Fibroblast of lung (primary cell): ENCODE data around the gene CEP85. TPM values are rescaled to one million over a fixed set of nuclear protein-coding genes. Genes with fewer than 3 reads are reported as not detected.

Experiments
- DNase-seq, 2 donors: peaks; one replicate each; pipeline versions ENCODE4 v3.0.0 to v3.0.0-alpha.2; 2010; ENCODE audit warnings: low read depth in 2 of 2
- H2AFZ ChIP-seq: 2 replicates; pipeline ENCODE4 v1.5.1; 2012; ENCODE audit warnings: low read length, control low read depth, inconsistent platforms
- H3K27ac ChIP-seq: 2 replicates; pipeline ENCODE4 v1.5.1; 2011; ENCODE audit warnings: low read length, control low read depth; ENCODE audit not compliant: insufficient read depth
- H3K27me3 ChIP-seq: 2 replicates; pipeline ENCODE4 v1.5.1; 2011; ENCODE audit warnings: mild to moderate bottlenecking, low read length; ENCODE audit not compliant: control insufficient read depth, insufficient read depth
- H3K36me3 ChIP-seq: 2 replicates; pipeline ENCODE4 v1.5.1; 2011; ENCODE audit warnings: low read length; ENCODE audit not compliant: control insufficient read depth, insufficient read depth
- H3K4me1 ChIP-seq: 2 replicates; pipeline ENCODE4 v1.5.1; 2011; ENCODE audit warnings: low read length; ENCODE audit not compliant: control insufficient read depth, insufficient read depth; ENCODE audit errors: extremely low read depth
- H3K4me2 ChIP-seq: 2 replicates; pipeline ENCODE4 v1.5.1; 2011; ENCODE audit warnings: low read length, control low read depth; ENCODE audit not compliant: insufficient read depth; ENCODE audit errors: extremely low read depth
- H3K4me3 ChIP-seq, 4 experiments: fragments of 200-600 bp in 1 of 4; sonication (generic) in 1 of 4; replicated peaks in 1 of 4; 2 replicates each; pipeline ENCODE4 v1.5.1; 2011 to 2016; ENCODE audit warnings: low read length in 4 of 4, low read depth in 3 of 4, mild to moderate bottlenecking in 3 of 4, control low read depth in 2 of 4, inconsistent platforms in 1 of 4, mixed read lengths in 1 of 4; ENCODE audit not compliant: insufficient read depth in 1 of 4; ENCODE audit errors: control extremely low read depth in 1 of 4
- H3K79me2 ChIP-seq: 2 replicates; pipeline ENCODE4 v1.5.1; 2012; ENCODE audit warnings: mild to moderate bottlenecking, low read length, inconsistent platforms; ENCODE audit not compliant: control insufficient read depth, insufficient read depth
- H3K9ac ChIP-seq: 2 replicates; pipeline ENCODE4 v1.5.1; 2011; ENCODE audit warnings: mild to moderate bottlenecking, low read length, control low read depth; ENCODE audit not compliant: insufficient read depth
- H3K9me3 ChIP-seq: 2 replicates; pipeline ENCODE4 v1.5.1; 2012; ENCODE audit warnings: low read depth, low read length; ENCODE audit not compliant: control insufficient read depth, insufficient read depth
- H4K20me1 ChIP-seq: 2 replicates; pipeline ENCODE4 v1.5.1; 2011; ENCODE audit warnings: low read length; ENCODE audit not compliant: control insufficient read depth, insufficient read depth; ENCODE audit errors: extremely low read depth
- EZH2 ChIP-seq: IDR thresholded peaks from 2 replicates; pipeline ENCODE4 v1.5.1; 2012; ENCODE audit warnings: low read length, control low read depth, mild to moderate bottlenecking; ENCODE audit errors: missing control alignments
- polyA plus RNA-seq, 2 donors: library from polyadenylated mRNA; depleted of rRNA in 1 of 2; stranded (reverse) in 1 of 2; unstranded in 1 of 2; fragments of >200 nt; gene quantifications; 2 replicates each; pipeline ENCODE4 v1.2.1, GENCODE V29; 2011 to 2012; ENCODE audit warnings: missing spikeins in 1 of 2
- total RNA-seq: library from RNA; depleted of rRNA; stranded (reverse); fragments of >200 nt; gene quantifications from 2 replicates; pipeline ENCODE4 v1.2.1, GENCODE V29; 2014
- TF ChIP-seq, protein P1 (sequence below), 2 donors: IDR thresholded peaks in 1 of 2; conservative IDR thresholded peaks in 1 of 2; 1 replicate in 1 of 2; 2 replicates in 1 of 2; pipeline ENCODE4 v1.5.1; 2011 to 2012; ENCODE audit warnings: low read length in 2 of 2, control low read depth in 1 of 2, inconsistent platforms in 1 of 2, low read depth in 1 of 2, mild to moderate bottlenecking in 1 of 2

Gene CEP85
- total and polyA plus RNA-seq, 2 donors (not counting 1 experiment from before 2014, with no cell fraction given) = 4.7 to 6.9 TPM

DNA sequence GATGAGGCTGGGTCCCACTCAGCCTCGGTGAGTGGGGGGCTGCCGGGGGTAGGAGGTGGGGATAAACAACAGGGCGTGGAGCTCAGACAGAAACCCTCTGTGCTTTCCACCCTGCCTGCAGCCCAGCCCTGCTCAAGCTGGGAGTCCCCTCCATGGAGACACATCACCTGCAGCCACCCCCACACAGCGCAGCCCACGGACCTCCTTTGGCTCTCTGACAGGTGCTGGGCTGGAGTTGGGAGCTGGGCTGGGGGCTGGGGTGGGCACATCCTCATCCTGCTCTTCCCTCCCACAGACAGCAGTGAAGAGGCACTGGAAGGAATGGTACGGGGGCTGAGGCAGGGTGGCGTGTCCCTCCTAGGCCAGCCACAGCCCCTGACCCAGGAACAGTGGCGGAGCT lies 45.5 kb upstream of the CEP85 start:
- no peaks in the 10 kb centered on the region for H3K4me1 ChIP-seq
- H3K4me3 ChIP-seq = no peak overlapping the region
- no peak for DNase-seq
- H4K20me1 ChIP-seq = no peaks in the 10 kb centered on the region
- no peaks in the 10 kb centered on the region for H3K9me3 ChIP-seq
- H3K27ac ChIP-seq = no peak overlapping the region
- no peak overlapping the region for H2AFZ ChIP-seq
- no peak for TF ChIP-seq EZH2
- TF ChIP-seq, protein P1, sequence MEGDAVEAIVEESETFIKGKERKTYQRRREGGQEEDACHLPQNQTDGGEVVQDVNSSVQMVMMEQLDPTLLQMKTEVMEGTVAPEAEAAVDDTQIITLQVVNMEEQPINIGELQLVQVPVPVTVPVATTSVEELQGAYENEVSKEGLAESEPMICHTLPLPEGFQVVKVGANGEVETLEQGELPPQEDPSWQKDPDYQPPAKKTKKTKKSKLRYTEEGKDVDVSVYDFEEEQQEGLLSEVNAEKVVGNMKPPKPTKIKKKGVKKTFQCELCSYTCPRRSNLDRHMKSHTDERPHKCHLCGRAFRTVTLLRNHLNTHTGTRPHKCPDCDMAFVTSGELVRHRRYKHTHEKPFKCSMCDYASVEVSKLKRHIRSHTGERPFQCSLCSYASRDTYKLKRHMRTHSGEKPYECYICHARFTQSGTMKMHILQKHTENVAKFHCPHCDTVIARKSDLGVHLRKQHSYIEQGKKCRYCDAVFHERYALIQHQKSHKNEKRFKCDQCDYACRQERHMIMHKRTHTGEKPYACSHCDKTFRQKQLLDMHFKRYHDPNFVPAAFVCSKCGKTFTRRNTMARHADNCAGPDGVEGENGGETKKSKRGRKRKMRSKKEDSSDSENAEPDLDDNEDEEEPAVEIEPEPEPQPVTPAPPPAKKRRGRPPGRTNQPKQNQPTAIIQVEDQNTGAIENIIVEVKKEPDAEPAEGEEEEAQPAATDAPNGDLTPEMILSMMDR (conservative IDR thresholded peaks at IDR 0.05 in 1 of 2, IDR thresholded peaks at IDR 0.05 in 1 of 2; ENCODE audit: low read depth in 1 of 2, low read length in 2 of 2) = no peak
- H3K79me2 ChIP-seq = no peaks in the 10 kb centered on the region
- no peak overlapping the region for H3K4me2 ChIP-seq
- H3K27me3 ChIP-seq = peaks cover 10% of the 10 kb centered on the region
- H3K9ac ChIP-seq = no peak overlapping the region
- no peaks in the 10 kb centered on the region for H3K36me3 ChIP-seq

DNA sequence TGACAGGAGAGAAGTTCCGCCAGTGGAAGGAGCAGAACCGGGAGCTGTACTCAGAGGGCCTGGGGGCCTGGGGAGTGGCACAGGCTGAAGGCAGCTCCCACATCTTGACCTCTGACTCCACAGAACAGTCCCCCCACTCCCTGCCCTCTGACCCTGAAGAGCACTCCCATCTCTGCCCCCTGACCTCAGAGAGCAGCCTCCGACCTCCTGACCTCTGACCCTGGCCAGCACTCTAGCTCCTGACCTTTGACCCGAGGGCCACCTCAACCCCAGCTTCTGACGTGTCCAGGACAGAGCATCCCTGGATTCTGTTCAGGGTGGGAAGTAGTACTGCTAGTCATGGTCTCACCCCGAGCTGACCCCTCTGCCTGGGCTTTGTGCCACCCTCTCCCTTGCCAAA lies 44.7 kb upstream of the CEP85 start:
- Histone ChIP-seq H4K20me1 (no peaks in the 10 kb centered on the region), H3K4me2 (no peak overlapping the region), H2AFZ (no peak overlapping the region), H3K4me1 (no peaks in the 10 kb centered on the region), H3K27me3 (peaks cover 12% of the 10 kb centered on the region), H3K27ac (no peak overlapping the region), H3K9ac (no peak overlapping the region), H3K36me3 (no peaks in the 10 kb centered on the region), H3K9me3 (no peaks in the 10 kb centered on the region), H3K79me2 (no peaks in the 10 kb centered on the region), H3K4me3 (no peak overlapping the region)
- TF ChIP-seq, protein P1 (conservative IDR thresholded peaks at IDR 0.05 in 1 of 2, IDR thresholded peaks at IDR 0.05 in 1 of 2; ENCODE audit: low read depth in 1 of 2, low read length in 2 of 2) = no peak
- no peak for TF ChIP-seq EZH2
- DNase-seq = no peak

DNA sequence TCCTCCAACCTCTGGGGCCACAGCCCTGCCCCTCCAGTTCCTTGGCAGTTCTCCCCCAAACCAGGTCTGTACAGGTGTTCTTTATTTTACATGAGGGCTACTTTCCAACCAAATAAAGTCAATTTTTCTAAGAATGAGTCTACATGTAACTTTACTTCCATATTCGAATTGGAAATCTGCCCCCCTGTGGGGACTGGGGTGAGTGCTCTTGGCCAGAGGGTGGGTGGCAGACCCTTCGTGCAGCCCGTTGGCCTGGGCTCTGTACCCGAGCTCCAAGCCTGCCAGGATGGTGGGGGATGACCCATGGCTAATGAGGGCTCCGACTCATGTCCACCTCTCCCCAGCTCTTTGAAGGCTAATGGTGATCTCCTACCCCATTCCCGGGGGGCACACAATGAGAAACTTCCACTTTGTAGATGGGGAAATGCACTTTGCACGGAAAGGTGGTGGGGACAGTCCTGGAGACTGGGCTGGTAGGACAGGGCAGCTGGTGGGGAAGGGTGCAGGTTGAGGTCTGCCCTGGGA lies 44.2 kb upstream of the CEP85 start:
- DNase-seq = no peak
- H3K4me3 ChIP-seq = no peak overlapping the region
- no peak overlapping the region for H3K4me2 ChIP-seq
- no peaks in the 10 kb centered on the region for H3K36me3 ChIP-seq
- TF ChIP-seq, protein P1 (conservative IDR thresholded peaks at IDR 0.05 in 1 of 2, IDR thresholded peaks at IDR 0.05 in 1 of 2; ENCODE audit: low read depth in 1 of 2, low read length in 2 of 2) = no peak
- TF ChIP-seq EZH2 = no peak
- no peak overlapping the region for H3K27ac ChIP-seq
- no peak overlapping the region for H2AFZ ChIP-seq
- no peaks in the 10 kb centered on the region for H3K79me2 ChIP-seq
- H3K9ac ChIP-seq = no peak overlapping the region
- H3K4me1 ChIP-seq = no peaks in the 10 kb centered on the region
- H3K9me3 ChIP-seq = no peaks in the 10 kb centered on the region
- no peaks in the 10 kb centered on the region for H4K20me1 ChIP-seq
- peaks cover 12% of the 10 kb centered on the region for H3K27me3 ChIP-seq
